Cardiac fibroblast (primary cell): ENCODE data around the gene SCYGR6.
"Not testable (repeated sequence)": the region's sequence is repeated elsewhere in the genome, so short reads cannot be mapped to it uniquely, and the experiment has no call there.

Experiments
- DNase-seq, 2 donors: peaks; one replicate each; pipeline versions ENCODE4 v3.0.0 to v3.0.0-alpha.2; 2010; ENCODE audit warnings: low read depth in 2 of 2
- H3K4me3 ChIP-seq, 2 donors: replicated peaks in 1 of 2; 1 replicate in 1 of 2; 2 replicates in 1 of 2; pipeline ENCODE4 v1.5.1; 2011; ENCODE audit warnings: low read depth in 2 of 2, low read length in 2 of 2, mild to moderate bottlenecking in 2 of 2, moderate library complexity in 1 of 2
- TF ChIP-seq, protein P1 (sequence below): IDR thresholded peaks from one replicate; pipeline ENCODE4 v1.5.1; 2011; ENCODE audit warnings: low read depth, mild to moderate bottlenecking, low read length, inconsistent platforms

The SCYGR6 gene

DNA sequence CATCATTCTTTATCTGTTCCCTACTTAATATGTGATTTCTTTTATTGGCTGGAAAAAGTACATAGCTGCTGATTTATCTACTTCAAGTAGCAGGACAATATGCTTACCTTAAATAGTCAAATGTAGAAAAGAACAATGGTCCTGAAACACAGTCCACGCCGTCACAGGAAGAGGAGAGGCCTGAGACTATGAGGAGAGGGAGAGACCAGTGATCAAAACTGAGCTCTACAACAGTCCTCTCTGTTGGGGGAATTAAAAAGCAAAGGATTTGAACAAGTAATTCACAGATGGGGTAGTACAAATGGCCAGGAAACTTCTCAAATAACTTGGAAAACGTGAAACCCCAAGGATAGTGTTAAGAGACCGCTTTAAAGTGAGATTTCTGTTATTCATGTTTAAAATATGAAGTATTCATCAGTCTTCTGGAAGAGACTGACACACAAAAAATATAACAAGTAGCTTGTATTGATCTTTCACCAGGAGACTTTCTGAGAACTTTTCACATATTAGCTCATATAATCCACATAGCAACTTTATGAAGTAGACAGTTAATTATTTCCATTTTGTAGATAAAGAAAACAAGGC lies 41.3 kb upstream of the SCYGR6 start:
- H3K4me3 ChIP-seq: no peak overlapping the region
- peak; percentile 6 to 13 for DNase-seq
- TF ChIP-seq, protein P1, sequence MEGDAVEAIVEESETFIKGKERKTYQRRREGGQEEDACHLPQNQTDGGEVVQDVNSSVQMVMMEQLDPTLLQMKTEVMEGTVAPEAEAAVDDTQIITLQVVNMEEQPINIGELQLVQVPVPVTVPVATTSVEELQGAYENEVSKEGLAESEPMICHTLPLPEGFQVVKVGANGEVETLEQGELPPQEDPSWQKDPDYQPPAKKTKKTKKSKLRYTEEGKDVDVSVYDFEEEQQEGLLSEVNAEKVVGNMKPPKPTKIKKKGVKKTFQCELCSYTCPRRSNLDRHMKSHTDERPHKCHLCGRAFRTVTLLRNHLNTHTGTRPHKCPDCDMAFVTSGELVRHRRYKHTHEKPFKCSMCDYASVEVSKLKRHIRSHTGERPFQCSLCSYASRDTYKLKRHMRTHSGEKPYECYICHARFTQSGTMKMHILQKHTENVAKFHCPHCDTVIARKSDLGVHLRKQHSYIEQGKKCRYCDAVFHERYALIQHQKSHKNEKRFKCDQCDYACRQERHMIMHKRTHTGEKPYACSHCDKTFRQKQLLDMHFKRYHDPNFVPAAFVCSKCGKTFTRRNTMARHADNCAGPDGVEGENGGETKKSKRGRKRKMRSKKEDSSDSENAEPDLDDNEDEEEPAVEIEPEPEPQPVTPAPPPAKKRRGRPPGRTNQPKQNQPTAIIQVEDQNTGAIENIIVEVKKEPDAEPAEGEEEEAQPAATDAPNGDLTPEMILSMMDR: no peak

DNA sequence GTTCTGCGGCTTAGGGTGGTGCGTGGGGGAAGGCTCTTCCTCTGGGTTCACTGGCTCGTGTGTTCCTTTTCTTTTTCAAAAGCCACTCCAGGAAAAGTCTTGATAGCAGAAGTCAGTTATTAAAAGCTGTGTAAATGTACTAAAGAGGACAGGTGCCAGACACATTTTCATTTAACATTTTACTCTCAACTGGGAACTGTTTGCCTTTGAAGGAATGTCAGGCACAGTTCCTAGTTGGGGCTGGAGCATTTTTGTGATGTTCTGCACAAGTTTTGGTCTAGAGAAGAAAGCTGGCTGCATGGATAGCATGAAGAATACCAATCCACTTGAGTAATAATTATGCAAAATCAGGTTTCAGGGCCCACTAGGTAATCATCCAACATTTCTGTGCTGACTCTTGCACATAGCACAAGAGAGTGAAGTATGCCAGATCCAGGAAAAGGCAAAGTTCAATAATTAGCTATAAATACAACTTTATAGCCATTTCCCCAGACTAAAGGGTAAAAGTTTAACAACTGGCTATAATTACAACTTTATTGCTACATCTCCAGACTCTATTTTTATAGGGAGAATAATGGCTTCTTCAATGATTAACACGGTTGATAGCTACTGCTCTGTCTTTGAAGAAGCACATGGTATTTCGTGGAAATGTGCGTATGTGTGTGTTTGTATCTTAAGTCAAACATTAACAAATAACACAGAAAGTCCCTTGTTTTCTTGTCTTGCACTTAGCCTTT lies 37.4 kb upstream of the SCYGR6 start:
- TF ChIP-seq, protein P1: no peak
- no peak for DNase-seq
- no peak overlapping the region for H3K4me3 ChIP-seq

DNA sequence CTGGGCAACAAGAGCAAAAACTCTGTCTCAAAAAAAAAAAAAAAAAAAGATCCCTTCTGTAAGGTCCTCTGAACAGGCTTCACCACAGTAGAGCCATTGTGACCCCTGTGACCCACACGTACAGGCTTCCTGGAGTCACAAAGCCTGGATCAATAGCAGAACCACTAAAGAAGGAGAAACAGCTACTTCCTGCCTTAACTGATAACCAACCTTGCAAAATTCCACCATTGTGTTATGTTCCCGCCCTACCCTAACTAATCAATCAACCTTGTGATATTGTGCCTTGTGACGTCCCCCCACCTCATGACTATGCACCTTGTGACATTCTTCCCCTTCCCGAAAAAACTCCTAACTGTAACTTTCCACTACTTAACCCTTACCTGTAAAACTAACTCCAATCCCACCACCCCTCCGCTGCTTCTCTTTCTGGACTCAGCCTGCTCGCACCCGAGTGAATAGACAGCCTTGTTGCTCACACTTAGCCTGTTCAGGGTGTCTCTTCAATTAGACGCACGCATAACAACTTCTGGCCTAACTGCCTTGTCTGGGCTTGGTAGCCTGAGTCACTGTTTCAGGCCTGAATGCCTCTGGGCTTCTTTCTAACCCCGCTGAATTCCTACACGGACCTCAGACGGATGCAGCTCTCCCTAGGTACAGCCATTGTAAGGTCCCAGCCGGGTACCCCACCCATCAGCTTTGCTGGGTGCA lies 35.0 kb upstream of the SCYGR6 start:
- DNase-seq: no peak
- TF ChIP-seq, protein P1: no peak
- no peak overlapping the region for H3K4me3 ChIP-seq

DNA sequence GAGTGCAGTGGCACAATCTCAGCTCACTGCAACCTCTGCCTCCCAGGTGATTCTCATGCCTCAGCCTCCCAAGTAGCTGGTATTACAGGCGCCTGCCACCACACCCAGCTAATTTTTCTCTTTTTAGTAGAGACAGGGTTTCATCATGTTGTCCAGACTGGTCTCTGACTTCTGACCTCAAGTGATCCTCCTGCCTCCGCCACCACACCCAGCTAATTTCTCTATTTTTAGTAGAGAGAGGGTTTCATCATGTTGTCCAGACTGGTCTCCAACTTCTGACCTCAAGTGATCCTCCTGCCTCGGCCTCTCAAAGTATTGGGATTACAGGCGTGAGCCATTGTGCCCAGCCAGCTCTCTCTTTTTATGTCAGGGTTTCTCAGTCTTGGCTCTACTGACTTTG lies 31.7 kb upstream of the SCYGR6 start:
- H3K4me3 ChIP-seq, DNase-seq: not testable (repeated sequence)

DNA sequence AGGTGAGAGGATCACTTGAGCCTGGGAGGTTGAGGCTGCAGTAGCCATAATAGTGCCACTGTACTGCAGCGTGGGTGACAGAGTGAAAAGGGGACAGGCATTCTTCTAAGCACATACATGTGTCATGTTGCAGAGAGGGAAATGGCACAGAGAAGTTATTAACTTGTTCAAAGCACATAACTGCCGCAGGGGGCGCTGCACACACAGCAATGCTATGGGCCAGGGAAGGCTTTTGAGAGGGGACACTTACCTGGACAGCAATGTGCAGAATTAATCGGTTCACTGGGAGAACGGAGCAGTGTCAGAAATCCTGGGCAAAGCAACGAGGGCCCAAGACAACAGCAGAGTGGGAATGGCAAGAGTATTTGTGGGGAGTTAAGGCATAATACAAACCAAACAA lies 23.5 kb upstream of the SCYGR6 start:
- no peak overlapping the region for H3K4me3 ChIP-seq
- TF ChIP-seq, protein P1: peak; percentile 39
- peak in 1 of 2 donors; percentile 18 for DNase-seq

DNA sequence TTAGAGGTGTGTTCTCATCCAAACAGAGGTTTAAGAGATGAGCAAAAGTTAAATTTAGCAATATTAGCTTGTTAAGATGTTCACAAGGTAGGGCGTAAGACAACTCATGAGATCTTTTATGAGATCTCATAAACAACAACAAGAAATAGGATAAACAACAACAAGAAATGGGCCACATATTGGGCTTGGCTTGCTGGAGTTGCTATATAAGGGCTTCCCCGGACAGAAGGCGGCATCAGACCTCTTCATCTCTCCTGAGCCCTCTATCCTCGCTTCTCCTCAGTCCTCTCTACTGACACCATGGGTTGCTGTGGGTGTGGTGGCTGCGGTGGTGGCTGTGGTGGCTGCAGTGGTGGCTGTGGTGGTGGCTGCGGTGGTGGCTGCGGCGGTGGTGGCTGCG lies 21.0 kb upstream of the SCYGR6 start, which contains the start of gene SCYGR8:
Gene SCYGR8 (plus strand): TSS at position 301 of the 400 bp plus-strand sequence. CDS start 0 bp downstream, at position 301.
- no peak for DNase-seq
- H3K4me3 ChIP-seq: no peak within 1 kb of the TSS
- TF ChIP-seq, protein P1: no peak

DNA sequence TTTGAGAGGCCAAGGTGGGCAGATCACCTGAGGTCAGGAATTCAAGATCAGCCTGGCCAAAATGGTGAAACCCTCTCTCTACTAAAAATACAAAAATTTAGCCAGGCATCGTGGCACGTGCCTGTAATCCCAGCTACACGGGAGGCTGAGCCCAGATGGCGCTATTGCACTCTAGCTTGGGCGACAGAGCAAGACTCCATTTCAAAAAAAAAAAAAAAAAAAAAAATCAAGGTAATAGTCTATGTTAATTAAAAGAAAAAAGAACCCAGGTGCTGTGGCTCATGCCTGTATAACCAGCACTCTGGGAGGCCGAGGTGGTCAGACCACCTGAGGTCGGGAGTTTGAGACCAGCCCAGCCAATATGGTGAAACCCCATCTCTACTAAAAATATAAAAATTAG lies 16.1 kb upstream of the SCYGR6 start:
- not testable (repeated sequence) for H3K4me3 ChIP-seq, DNase-seq
